OCI-LY7 (cell line): ENCODE data around the gene PRRX2.

Experiments
- CTCF ChIP-seq: fragments of 200-600 bp; sonication (generic); conservative IDR thresholded peaks from 2 replicates; pipeline ENCODE4 v1.5.1; 2014; ENCODE audit warnings: mild to moderate bottlenecking, antibody characterized with exemption, low read length, moderate library complexity, mixed read lengths
- EZH2phosphoT487 ChIP-seq: fragments of 200-600 bp; sonication (generic); IDR thresholded peaks from 2 replicates; pipeline ENCODE4 v1.6.1; 2018; ENCODE audit warnings: low read depth, borderline replicate concordance, mild to moderate bottlenecking, mixed run types, antibody characterized with exemption, low read length, moderate library complexity, mixed read lengths

- no peak for TF ChIP-seq EZH2phosphoT487
- no peak for TF ChIP-seq CTCF
Measured at GRCh38 chr9:129693741-129694140, 28.3 kb downstream of the PRRX2 start.
